ENCODE measurements around the gene SLC22A8. TPM values are rescaled to one million over a fixed set of nuclear protein-coding genes. Genes with fewer than 3 reads are reported as not detected.

The SLC22A8 gene
- total RNA-seq, 1 experiment from 2014 or later, result not detected

GRCh38 chr11:62999649-63000048, 16.0 kb downstream of the SLC22A8 start:
- H3K36me3 ChIP-seq, result no peaks in the 10 kb centered on the region
- H3K4me3 ChIP-seq, result no peak overlapping the region
- H3K27me3 ChIP-seq, result no peaks in the 10 kb centered on the region
- DNase-seq, result no peak
- no peaks in the 10 kb centered on the region for H3K9me3 ChIP-seq

- Histone ChIP-seq H3K27me3 (no peaks in the 10 kb centered on the region), H3K9me3 (no peaks in the 10 kb centered on the region), H3K36me3 (no peaks in the 10 kb centered on the region), H3K4me3 (no peak overlapping the region)
- no peak for DNase-seq
Observed at GRCh38 chr11:62999156-62999555, 16.5 kb downstream of the SLC22A8 start.

- Histone ChIP-seq H3K36me3 (no peaks in the 10 kb centered on the region), H3K9me3 (no peaks in the 10 kb centered on the region), H3K27me3 (no peaks in the 10 kb centered on the region), H3K4me3 (no peak overlapping the region)
- no peak for DNase-seq
Observed at GRCh38 chr11:62996271-62996670, 19.4 kb downstream of the SLC22A8 start.

GRCh38 chr11:62994775-62995174, 20.9 kb downstream of the SLC22A8 start:
- Histone ChIP-seq H3K4me3 (no peak overlapping the region), H3K27me3 (no peaks in the 10 kb centered on the region), H3K36me3 (no peaks in the 10 kb centered on the region), H3K9me3 (no peaks in the 10 kb centered on the region)
- DNase-seq, result no peak

GRCh38 chr11:62988276-62988675, 27.4 kb downstream of the SLC22A8 start:
- H3K36me3 ChIP-seq, result no peaks in the 10 kb centered on the region
- no peak overlapping the region for H3K4me3 ChIP-seq
- H3K27me3 ChIP-seq, result peaks cover 3% of the 10 kb centered on the region; the same call in 1 of the 2 replicates
- no peaks in the 10 kb centered on the region for H3K9me3 ChIP-seq
- no peak for DNase-seq

- Histone ChIP-seq H3K27me3 (peaks cover 5% of the 10 kb centered on the region; the same call in 1 of the 2 replicates), H3K4me3 (no peak overlapping the region), H3K9me3 (no peaks in the 10 kb centered on the region), H3K36me3 (no peaks in the 10 kb centered on the region)
- DNase-seq, result no peak
Observed at GRCh38 chr11:62985041-62985750, 30.4 kb downstream of the SLC22A8 start.

GRCh38 chr11:62984451-62984991, 31.1 kb downstream of the SLC22A8 start, which contains the start of gene SLC22A6:
Gene SLC22A6, minus strand, starts transcription at chr11:62984967. Its CDS starts 277 bp downstream, at chr11:62984690.
- Histone ChIP-seq H3K9me3 (no peaks in the 10 kb centered on the region), H3K4me3 (no peak within 1 kb of the TSS), H3K36me3 (no peaks in the 10 kb centered on the region), H3K27me3 (peaks cover 5% of the 10 kb centered on the region; the same call in 1 of the 2 replicates)
- DNase-seq, result no peak

- Histone ChIP-seq H3K36me3 (no peaks in the 10 kb centered on the region), H3K9me3 (no peaks in the 10 kb centered on the region), H3K27me3 (peaks cover 5% of the 10 kb centered on the region; the same call in 1 of the 2 replicates), H3K4me3 (no peak overlapping the region)
- no peak for DNase-seq
Observed at GRCh38 chr11:62983536-62984199, 32.0 kb downstream of the SLC22A8 start.

GRCh38 chr11:62981743-62982142, 33.9 kb downstream of the SLC22A8 start:
- H3K4me3 ChIP-seq, result no peak overlapping the region

GRCh38 chr11:62980133-62980760, 35.4 kb downstream of the SLC22A8 start:
- Histone ChIP-seq H3K4me3 (no peak overlapping the region), H3K9me3 (no peaks in the 10 kb centered on the region), H3K27me3 (0 out of 2 replicates have a peak, but pooled peaks cover 2% of the 10 kb centered on the region), H3K36me3 (no peaks in the 10 kb centered on the region)
- DNase-seq, result no peak

More at GRCh38 chr11:62981743-62982142, 33.9 kb downstream of the SLC22A8 start:
- Histone ChIP-seq H3K27me3 (peaks cover 4% of the 10 kb centered on the region; the same call in 1 of the 2 replicates), H3K36me3 (no peaks in the 10 kb centered on the region), H3K9me3 (no peaks in the 10 kb centered on the region)
- DNase-seq, result no peak

GRCh38 chr11:62976109-62976508, 39.5 kb downstream of the SLC22A8 start:
- no peak for DNase-seq
- H3K36me3 ChIP-seq, result no peaks in the 10 kb centered on the region
- no peaks in the 10 kb centered on the region for H3K9me3 ChIP-seq
- H3K4me3 ChIP-seq, result no peak overlapping the region
- H3K27me3 ChIP-seq, result no peaks in the 10 kb centered on the region

- peak; percentile 63 for DNase-seq
- Histone ChIP-seq H3K36me3 (no peaks in the 10 kb centered on the region), H3K4me3 (no peak overlapping the region), H3K27me3 (0 out of 2 replicates have a peak, but pooled peaks cover 3% of the 10 kb centered on the region), H3K9me3 (no peaks in the 10 kb centered on the region)
Observed at GRCh38 chr11:62974848-62975522, 40.7 kb downstream of the SLC22A8 start.

- DNase-seq, result no peak
- Histone ChIP-seq H3K27me3 (peaks cover 18% of the 10 kb centered on the region), H3K36me3 (no peaks in the 10 kb centered on the region), H3K9me3 (no peaks in the 10 kb centered on the region; the same call in 1 of the 2 replicates), H3K4me3 (no peak overlapping the region)
Observed at GRCh38 chr11:62965574-62965973, 50.1 kb downstream of the SLC22A8 start.

- no peak overlapping the region for H3K4me3 ChIP-seq
- no peaks in the 10 kb centered on the region for H3K9me3 ChIP-seq
- H3K27me3 ChIP-seq, result 0 out of 2 replicates have a peak, but pooled peaks cover 2% of the 10 kb centered on the region
- H3K36me3 ChIP-seq, result no peaks in the 10 kb centered on the region
- DNase-seq, result peak; percentile 27
Observed at GRCh38 chr11:62962391-62962790, 53.2 kb downstream of the SLC22A8 start.

- Histone ChIP-seq H3K9me3 (no peaks in the 10 kb centered on the region), H3K27me3 (0 out of 2 replicates have a peak, but pooled peaks cover 2% of the 10 kb centered on the region), H3K36me3 (no peaks in the 10 kb centered on the region), H3K4me3 (no peak overlapping the region)
- DNase-seq, result no peak
Observed at GRCh38 chr11:62961017-62961570, 54.5 kb downstream of the SLC22A8 start.

GRCh38 chr11:62959422-62959980, 56.1 kb downstream of the SLC22A8 start:
- H3K4me3 ChIP-seq, result no peak overlapping the region
- H3K36me3 ChIP-seq, result no peaks in the 10 kb centered on the region
- no peaks in the 10 kb centered on the region for H3K27me3 ChIP-seq
- H3K9me3 ChIP-seq, result no peaks in the 10 kb centered on the region
- no peak for DNase-seq

All from MG63 (cell line).